Sigmoid colon (tissue), 7 donors: ENCODE results near the gene ACYP2. TPM values are rescaled to one million over a fixed set of nuclear protein-coding genes. Genes with fewer than 3 reads are reported as not detected.
A peak's percentile ranks its signal among the peaks of the same experiment; 100 is the strongest.

Source experiments
- DNase-seq: peaks from one replicate; pipeline ENCODE4 v3.0.0-alpha.2; 2019
- H3K27ac ChIP-seq, 4 donors: fragments of 200-600 bp; sonication (generic); one replicate each; pipeline ENCODE4 v1.5.1; 2016 to 2019; ENCODE audit warnings: mild to moderate bottlenecking in 1 of 4
- H3K27me3 ChIP-seq, 3 donors: fragments of 200-600 bp; sonication (generic); one replicate each; pipeline ENCODE4 v1.5.1; 2019; ENCODE audit warnings: mild to moderate bottlenecking in 1 of 3
- H3K36me3 ChIP-seq, 4 donors: fragments of 200-600 bp; sonication (generic); one replicate each; pipeline ENCODE4 v1.5.1; 2016 to 2019
- H3K4me1 ChIP-seq, 4 donors: fragments of 200-600 bp; sonication (generic); one replicate each; pipeline ENCODE4 v1.5.1; 2017 to 2019
- H3K4me3 ChIP-seq, 4 donors: fragments of 200-600 bp; sonication (generic); one replicate each; pipeline ENCODE4 v1.5.1; 2017 to 2019; ENCODE audit warnings: mild to moderate bottlenecking in 2 of 4, moderate library complexity in 1 of 4
- H3K9me3 ChIP-seq, 4 donors: fragments of 200-600 bp in 3 of 4; sonication (generic) in 3 of 4; one replicate each; pipeline versions ENCODE4 v1.5.1 to v1.6.1; 2013 to 2019
- EP300 ChIP-seq, 4 donors: sonication (generic); formaldehyde crosslinking; IDR thresholded peaks; one replicate each; pipeline ENCODE4 v1.6.1; 2017; ENCODE audit warnings: antibody characterized with exemption in 4 of 4
- POLR2A ChIP-seq, 2 donors: fragments of 450-650 bp; IDR thresholded peaks; one replicate each; pipeline ENCODE4 v1.6.1; 2016; ENCODE audit warnings: antibody characterized with exemption in 2 of 2, mild to moderate bottlenecking in 2 of 2, moderate library complexity in 2 of 2
- POLR2AphosphoS5 ChIP-seq, 4 donors: sonication (generic); formaldehyde crosslinking; IDR thresholded peaks; one replicate each; pipeline ENCODE4 v1.6.1; 2017; ENCODE audit warnings: antibody characterized with exemption in 4 of 4
- WGBS, 2 donors: extraction: QIAGEN DNeasy Blood & Tissue Kit; methylation state at CpG; one replicate each; pipeline ENCODE4 v1.1.7; 2013; 5-methylcytosine and 5-hydroxymethylcytosine counted together
- intact Hi-C: fragments of 100-400 bp; cut with DNase I; formaldehyde crosslinking; loops from one replicate; pipeline ENCODE4 v1.15.1; 2023
- polyA plus RNA-seq, 3 donors: library from polyadenylated mRNA; stranded (reverse); fragments of 200-250 nt; gene quantifications; one replicate each; pipeline ENCODE4 v1.2.3, GENCODE V29; 2013
- total RNA-seq, 4 donors: library from RNA; depleted of rRNA; stranded (reverse); fragments of >200 nt; gene quantifications; one replicate each; pipeline ENCODE4 v1.1.0, GENCODE V29; 2016
- TF ChIP-seq, protein P1 (sequence below), 4 experiments: fragments of 450-650 bp in 3 of 4; fragments of 200-600 bp in 1 of 4; IDR thresholded peaks; one replicate each; pipeline ENCODE4 v1.5.1; 2016 to 2019; ENCODE audit warnings: antibody characterized with exemption in 4 of 4, mild to moderate bottlenecking in 3 of 4, moderate library complexity in 2 of 4
- donor health status: healthy with polysubstance abuse.
- donor health status: Bipolar disorder and iron deficiency.
- donor health status: healthy.

Gene ACYP2
- total and polyA plus RNA-seq, 7 donors, result 13.2 to 32.0 (median 19.8) TPM

DNA sequence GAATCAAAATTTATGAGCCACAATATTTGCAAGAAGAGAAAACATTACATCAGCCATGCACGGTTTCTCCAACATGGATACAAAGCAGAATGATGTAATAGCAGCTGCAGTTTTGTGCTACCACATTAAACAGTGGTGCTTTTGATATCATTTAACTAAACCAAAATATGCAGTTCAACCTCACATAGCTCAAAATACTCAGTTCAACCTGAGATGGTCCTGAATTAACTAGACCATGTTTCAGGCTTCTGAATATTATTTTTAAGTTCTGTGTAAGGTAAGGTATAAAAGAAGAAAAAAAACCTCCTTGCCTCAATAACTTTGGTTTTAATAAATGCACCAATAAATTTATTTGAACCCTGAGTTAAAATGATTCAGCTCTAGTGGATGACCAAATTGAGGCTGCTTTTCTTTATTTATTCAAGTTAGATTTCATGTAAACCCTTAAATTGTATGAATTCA, 159.4 kb downstream of the ACYP2 start:
- intact Hi-C loops, result no loop called here
- 20 to 52% methylated on average over 1 of the region's 1 CpG for WGBS, 2 donors
- Histone ChIP-seq H3K9me3 (no peaks in the 10 kb centered on the region), H3K27me3 (no peaks in the 10 kb centered on the region), H3K36me3 (no peaks in the 10 kb centered on the region), H3K27ac (no peak overlapping the region), H3K4me3 (no peak overlapping the region), H3K4me1 (no peaks in the 10 kb centered on the region)
- TF ChIP-seq POLR2A (IDR thresholded peaks at IDR 0.05) (no peak), EP300 (IDR thresholded peaks at IDR 0.05) (no peak), POLR2AphosphoS5 (IDR thresholded peaks at IDR 0.05) (no peak)
- TF ChIP-seq, protein P1, sequence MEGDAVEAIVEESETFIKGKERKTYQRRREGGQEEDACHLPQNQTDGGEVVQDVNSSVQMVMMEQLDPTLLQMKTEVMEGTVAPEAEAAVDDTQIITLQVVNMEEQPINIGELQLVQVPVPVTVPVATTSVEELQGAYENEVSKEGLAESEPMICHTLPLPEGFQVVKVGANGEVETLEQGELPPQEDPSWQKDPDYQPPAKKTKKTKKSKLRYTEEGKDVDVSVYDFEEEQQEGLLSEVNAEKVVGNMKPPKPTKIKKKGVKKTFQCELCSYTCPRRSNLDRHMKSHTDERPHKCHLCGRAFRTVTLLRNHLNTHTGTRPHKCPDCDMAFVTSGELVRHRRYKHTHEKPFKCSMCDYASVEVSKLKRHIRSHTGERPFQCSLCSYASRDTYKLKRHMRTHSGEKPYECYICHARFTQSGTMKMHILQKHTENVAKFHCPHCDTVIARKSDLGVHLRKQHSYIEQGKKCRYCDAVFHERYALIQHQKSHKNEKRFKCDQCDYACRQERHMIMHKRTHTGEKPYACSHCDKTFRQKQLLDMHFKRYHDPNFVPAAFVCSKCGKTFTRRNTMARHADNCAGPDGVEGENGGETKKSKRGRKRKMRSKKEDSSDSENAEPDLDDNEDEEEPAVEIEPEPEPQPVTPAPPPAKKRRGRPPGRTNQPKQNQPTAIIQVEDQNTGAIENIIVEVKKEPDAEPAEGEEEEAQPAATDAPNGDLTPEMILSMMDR (IDR thresholded peaks at IDR 0.05), result no peak
- DNase-seq, result no peak

DNA sequence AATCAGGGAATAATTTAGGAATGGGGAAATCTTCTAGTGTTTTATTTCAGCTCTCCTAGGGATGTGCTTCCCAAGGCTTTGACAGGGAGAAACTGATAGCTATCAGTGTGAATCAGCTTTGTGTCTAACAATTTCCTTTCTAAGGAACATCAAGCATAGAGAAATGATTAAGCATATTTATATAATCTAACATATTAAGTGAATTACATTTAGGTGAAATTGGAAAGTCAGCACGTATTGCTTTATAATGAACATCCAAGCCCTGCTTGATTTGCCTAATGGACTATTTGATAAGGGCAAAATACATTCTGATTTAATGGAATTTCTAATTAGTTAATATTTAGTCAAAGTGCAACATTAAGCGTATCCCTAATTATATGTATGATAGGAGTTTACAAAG, 160.1 kb downstream of the ACYP2 start:
- TF ChIP-seq, protein P1 (IDR thresholded peaks at IDR 0.05), result no peak
- TF ChIP-seq POLR2AphosphoS5 (IDR thresholded peaks at IDR 0.05) (no peak), EP300 (IDR thresholded peaks at IDR 0.05) (no peak), POLR2A (IDR thresholded peaks at IDR 0.05) (no peak)
- Histone ChIP-seq H3K36me3 (no peaks in the 10 kb centered on the region), H3K4me1 (no peaks in the 10 kb centered on the region), H3K4me3 (no peak overlapping the region), H3K27ac (no peak overlapping the region), H3K27me3 (no peaks in the 10 kb centered on the region), H3K9me3 (no peaks in the 10 kb centered on the region)
- intact Hi-C loops, result no loop called here
- no peak for DNase-seq
- 71 to 72% methylated on average over 2 of the region's 2 CpGs for WGBS, 2 donors

DNA sequence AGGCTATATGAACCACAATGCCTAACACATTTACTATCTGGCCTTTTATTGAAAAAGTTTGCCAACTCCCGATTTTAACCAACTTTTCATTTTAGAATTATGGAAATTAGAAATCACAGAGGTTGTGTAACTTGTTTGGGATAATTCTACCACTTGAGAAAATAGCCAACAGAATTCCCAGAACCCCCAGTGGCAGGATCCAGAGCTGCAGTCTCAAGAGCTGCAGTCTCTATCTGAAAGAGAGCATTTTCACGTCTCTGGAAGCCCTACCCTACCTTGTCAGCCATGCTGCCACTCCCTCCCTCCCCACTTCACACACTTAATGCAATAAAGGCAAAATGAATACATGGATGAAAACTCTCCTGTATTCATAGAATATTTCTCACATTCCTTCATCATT, 164.0 kb downstream of the ACYP2 start:
- intact Hi-C loops, result no loop called here
- WGBS, 2 donors, result 63 to 86% methylated on average over 2 of the region's 2 CpGs
- DNase-seq, result no peak
- no peaks in the 10 kb centered on the region for H3K36me3 ChIP-seq
- no peak for TF ChIP-seq EP300 (IDR thresholded peaks at IDR 0.05)
- no peak for TF ChIP-seq POLR2A (IDR thresholded peaks at IDR 0.05)
- TF ChIP-seq, protein P1 (IDR thresholded peaks at IDR 0.05), result no peak
- TF ChIP-seq POLR2AphosphoS5 (IDR thresholded peaks at IDR 0.05), result no peak
- no peak overlapping the region for H3K27ac ChIP-seq
- H3K4me1 ChIP-seq, result peaks cover 0 to under 1% (median 0%) of the 10 kb centered on the region in 4 donors
- no peaks in the 10 kb centered on the region for H3K27me3 ChIP-seq
- no peak overlapping the region for H3K4me3 ChIP-seq
- H3K9me3 ChIP-seq, result no peaks in the 10 kb centered on the region

DNA sequence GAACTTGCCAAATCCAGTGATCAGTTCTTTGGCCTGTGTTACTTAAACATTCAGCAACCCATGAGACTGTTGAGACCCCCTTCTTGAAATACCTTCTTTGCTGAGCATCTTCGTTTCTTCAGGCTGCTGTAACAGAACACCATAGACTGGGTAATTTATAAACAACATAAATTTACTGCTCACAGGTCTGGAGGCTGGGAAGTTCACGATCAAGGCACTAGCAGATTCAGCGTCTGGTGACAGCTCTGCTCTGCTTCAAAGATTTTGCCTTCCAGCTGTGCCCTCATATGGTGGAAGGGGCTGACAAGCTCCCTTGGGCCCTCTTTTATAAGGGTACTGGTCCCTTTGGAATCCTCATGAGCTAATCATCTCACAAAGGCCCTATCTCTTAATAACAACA, 169.4 kb downstream of the ACYP2 start:
- Histone ChIP-seq H3K9me3 (no peaks in the 10 kb centered on the region), H3K36me3 (no peaks in the 10 kb centered on the region), H3K4me1 (peaks cover 0 to 22% (median 12%) of the 10 kb centered on the region in 4 donors), H3K27me3 (no peaks in the 10 kb centered on the region), H3K4me3 (no peak overlapping the region), H3K27ac (peak overlapping the region in 2 of 4 donors; percentile 33 to 45)
- 88 to 91% methylated on average over 3 of the region's 3 CpGs for WGBS, 2 donors
- no peak for DNase-seq
- intact Hi-C loops, result loop anchor here (5.0 kb wide), 1 partner anchor 47 kb away; a partner anchor contains a TSS
- TF ChIP-seq, protein P1 (IDR thresholded peaks at IDR 0.05), result no peak
- TF ChIP-seq POLR2A (IDR thresholded peaks at IDR 0.05), result no peak
- no peak for TF ChIP-seq POLR2AphosphoS5 (IDR thresholded peaks at IDR 0.05)
- TF ChIP-seq EP300 (IDR thresholded peaks at IDR 0.05), result no peak

DNA sequence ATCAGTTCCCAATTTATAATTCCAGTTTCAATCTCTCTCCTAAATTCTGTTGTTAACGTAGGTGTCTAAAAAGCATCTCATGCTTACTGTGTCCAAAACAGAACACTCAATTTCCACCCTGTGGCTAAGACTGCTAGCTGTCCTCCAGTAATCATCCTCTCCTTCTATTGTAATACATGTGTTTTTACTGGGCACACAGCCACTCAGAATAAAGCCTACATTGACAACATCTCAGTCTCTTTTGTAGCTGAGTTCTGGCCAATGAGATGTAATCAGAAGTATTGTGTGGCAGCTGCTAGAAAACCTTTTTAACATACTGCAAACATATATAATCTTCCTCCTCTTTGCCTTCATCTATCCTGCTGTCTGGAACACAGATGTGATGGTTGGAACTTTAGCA, 170.0 kb downstream of the ACYP2 start:
- 96 to 97% methylated on average over 1 of the region's 1 CpG for WGBS, 2 donors

More for the DNA sequence above, 170.0 kb downstream of the ACYP2 start:
- no peak for DNase-seq
- Histone ChIP-seq H3K27ac (peak overlapping the region in 1 of 4 donors; percentile 45), H3K9me3 (no peaks in the 10 kb centered on the region), H3K4me3 (no peak overlapping the region), H3K4me1 (peaks cover 0 to 22% (median 12%) of the 10 kb centered on the region in 4 donors), H3K36me3 (no peaks in the 10 kb centered on the region), H3K27me3 (no peaks in the 10 kb centered on the region)
- TF ChIP-seq POLR2AphosphoS5 (IDR thresholded peaks at IDR 0.05) (no peak), POLR2A (IDR thresholded peaks at IDR 0.05) (no peak), EP300 (IDR thresholded peaks at IDR 0.05) (no peak)
- TF ChIP-seq, protein P1 (IDR thresholded peaks at IDR 0.05), result no peak
- intact Hi-C loops, result loop anchor here (5.0 kb wide), 1 partner anchor 47 kb away; a partner anchor contains a TSS
